Mesothelial cell of epicardium (in vitro differentiated cells): ENCODE measurements around the gene CALHM1. TPM values are rescaled to one million over a fixed set of nuclear protein-coding genes. Genes with fewer than 3 reads are reported as not detected.

ENCODE experiments used
- DNase-seq, 2 experiments: peaks; one replicate each; pipeline ENCODE4 v3.0.0; 2021; ENCODE audit warnings: low spot score in 2 of 2; ENCODE audit not compliant: unreplicated experiment in 2 of 2
- H3K27ac Mint-ChIP-seq: 2 replicates; pipeline ENCODE4 v1.8.0; 2021; ENCODE audit warnings: mixed read lengths
- H3K27me3 Mint-ChIP-seq: 2 replicates; pipeline ENCODE4 v1.8.0; 2021; ENCODE audit warnings: low read depth, mixed read lengths
- H3K36me3 Mint-ChIP-seq: 2 replicates; pipeline ENCODE4 v1.8.0; 2021; ENCODE audit warnings: mixed read lengths
- H3K4me1 Mint-ChIP-seq: 2 replicates; pipeline ENCODE4 v1.8.0; 2021; ENCODE audit warnings: mixed read lengths
- H3K4me3 Mint-ChIP-seq: 2 replicates; pipeline ENCODE4 v1.8.0; 2021; ENCODE audit warnings: mild to moderate bottlenecking, moderate library complexity, mixed read lengths
- H3K9me3 Mint-ChIP-seq: 2 replicates; pipeline ENCODE4 v1.8.0; 2021; ENCODE audit warnings: mixed read lengths
- CTCF ChIP-seq: fragments of 200-600 bp; sonication (generic); IDR thresholded peaks from one replicate; pipeline ENCODE4 v1.5.0; 2021; ENCODE audit warnings: antibody characterized with exemption; ENCODE audit not compliant: unreplicated experiment
- total RNA-seq: library from RNA; stranded (reverse); gene quantifications from 3 replicates; pipeline ENCODE4 v1.2.1, GENCODE V29; 2021

The CALHM1 gene
- total RNA-seq, 1 donor from 2014 or later: not detected

GRCh38 chr10:103451831-103452505 is 6.7 kb downstream of the CALHM1 start, which contains the start of gene CALHM2:
CALHM2 (minus strand) TSS chr10:103452370; CDS start chr10:103449941, 2,429 bp downstream.
- Mint-ChIP-seq H3K36me3 (peaks cover 15% of the 10 kb centered on the region), H3K4me1 (no peaks in the 10 kb centered on the region), H3K27me3 (no peaks in the 10 kb centered on the region), H3K9me3 (no peaks in the 10 kb centered on the region), H3K4me3 (peak within 1 kb of the TSS; percentile 59), H3K27ac (no peak within 1 kb of the TSS)
- no peak for TF ChIP-seq CTCF
- peak in 1 of 2 experiments; percentile 53 for DNase-seq

- no peaks in the 10 kb centered on the region for H3K4me1 Mint-ChIP-seq
- peak overlapping the region; percentile 59 for H3K4me3 Mint-ChIP-seq
- H3K27ac Mint-ChIP-seq: no peak overlapping the region
- no peak for TF ChIP-seq CTCF
- H3K27me3 Mint-ChIP-seq: no peaks in the 10 kb centered on the region
- DNase-seq: no peak
- H3K9me3 Mint-ChIP-seq: no peaks in the 10 kb centered on the region
- H3K36me3 Mint-ChIP-seq: peaks cover 19% of the 10 kb centered on the region
Measured at GRCh38 chr10:103451091-103451813, 7.4 kb downstream of the CALHM1 start.

GRCh38 chr10:103450201-103450695 is 8.5 kb downstream of the CALHM1 start:
- H3K4me1 Mint-ChIP-seq: no peaks in the 10 kb centered on the region

GRCh38 chr10:103449208-103450144 is 9.2 kb downstream of the CALHM1 start:
- Mint-ChIP-seq H3K9me3 (no peaks in the 10 kb centered on the region), H3K4me3 (no peak overlapping the region), H3K36me3 (peaks cover 26% of the 10 kb centered on the region), H3K4me1 (no peaks in the 10 kb centered on the region), H3K27ac (no peak overlapping the region), H3K27me3 (no peaks in the 10 kb centered on the region)
- no peak for TF ChIP-seq CTCF
- no peak for DNase-seq

More at GRCh38 chr10:103450201-103450695, 8.5 kb downstream of the CALHM1 start:
- Mint-ChIP-seq H3K4me3 (no peak overlapping the region), H3K27me3 (no peaks in the 10 kb centered on the region), H3K27ac (no peak overlapping the region), H3K9me3 (no peaks in the 10 kb centered on the region), H3K36me3 (peaks cover 21% of the 10 kb centered on the region)
- TF ChIP-seq CTCF: no peak
- no peak for DNase-seq

GRCh38 chr10:103448746-103449145 is 10.0 kb downstream of the CALHM1 start:
- H3K36me3 Mint-ChIP-seq: peaks cover 33% of the 10 kb centered on the region
- H3K27me3 Mint-ChIP-seq: no peaks in the 10 kb centered on the region
- peak overlapping the region; percentile 8 for H3K27ac Mint-ChIP-seq
- no peak for TF ChIP-seq CTCF
- no peak for DNase-seq
- no peaks in the 10 kb centered on the region for H3K9me3 Mint-ChIP-seq
- H3K4me3 Mint-ChIP-seq: no peak overlapping the region
- no peaks in the 10 kb centered on the region for H3K4me1 Mint-ChIP-seq
